Endodermal cell (in vitro differentiated cells): Measurements from ENCODE around the gene DUXB. TPM values are rescaled to one million over a fixed set of nuclear protein-coding genes. Genes with fewer than 3 reads are reported as not detected.

Experiments used
- DNase-seq: peaks from one replicate; pipeline ENCODE4 v3.0.0-alpha.2; 2017
- H3K27ac ChIP-seq: 2 replicates; pipeline ENCODE4 v1.5.1; 2013; ENCODE audit warnings: mild to moderate bottlenecking, low read depth, low read length, moderate library complexity
- H3K27me3 ChIP-seq: 2 replicates; pipeline ENCODE4 v1.6.1; 2013; ENCODE audit warnings: mild to moderate bottlenecking, low read length, moderate library complexity; ENCODE audit not compliant: insufficient read depth, control insufficient read depth, poor library complexity, severe bottlenecking
- H3K36me3 ChIP-seq: 2 replicates; pipeline ENCODE4 v1.7.0; 2013; ENCODE audit warnings: mild to moderate bottlenecking, low read length, moderate library complexity; ENCODE audit not compliant: control insufficient read depth, insufficient read depth
- H3K4me1 ChIP-seq: one replicate; pipeline ENCODE4 v1.7.0; 2013; ENCODE audit warnings: low read length; ENCODE audit not compliant: control insufficient read depth, insufficient read depth
- H3K4me3 ChIP-seq: 2 replicates; pipeline ENCODE4 v1.5.1; 2013; ENCODE audit warnings: mild to moderate bottlenecking, low read length, moderate library complexity
- H3K9ac ChIP-seq: 2 replicates; pipeline ENCODE4 v1.6.1; 2013; ENCODE audit warnings: mild to moderate bottlenecking, low read length, moderate library complexity; ENCODE audit not compliant: poor library complexity, severe bottlenecking; ENCODE audit errors: extremely low read depth
- H3K9me3 ChIP-seq: 2 replicates; pipeline ENCODE4 v1.6.1; 2013; ENCODE audit warnings: mild to moderate bottlenecking, low read length, moderate library complexity; ENCODE audit not compliant: control insufficient read depth
- H3K27ac Mint-ChIP-seq: 2 replicates; pipeline ENCODE4 v1.8.0; 2020; ENCODE audit warnings: mixed read lengths
- H3K27me3 Mint-ChIP-seq: 2 replicates; pipeline ENCODE4 v1.8.0; 2021; ENCODE audit warnings: mild to moderate bottlenecking, mixed read lengths; ENCODE audit not compliant: insufficient read depth
- H3K36me3 Mint-ChIP-seq: 2 replicates; pipeline ENCODE4 v1.8.0; 2020; ENCODE audit warnings: low read depth, mixed read lengths
- H3K4me1 Mint-ChIP-seq: 2 replicates; pipeline ENCODE4 v1.8.0; 2020; ENCODE audit warnings: mixed read lengths
- H3K4me3 Mint-ChIP-seq: 2 replicates; pipeline ENCODE4 v1.8.0; 2020; ENCODE audit warnings: mild to moderate bottlenecking, moderate library complexity, mixed read lengths
- H3K9me3 Mint-ChIP-seq: 2 replicates; pipeline ENCODE4 v1.8.0; 2020; ENCODE audit warnings: mild to moderate bottlenecking, mixed read lengths
- WGBS, 2 experiments: methylation state at CpG; one replicate each; pipeline versions ENCODE4 v1.1.5 to v1.1.7; 2013; ENCODE audit warnings: missing lambda C conversion rate in 2 of 2, mixed read lengths in 1 of 2; ENCODE audit not compliant: insufficient coverage in 1 of 2, insufficient read length in 1 of 2; 5-methylcytosine and 5-hydroxymethylcytosine counted together
- total RNA-seq, 2 donors: library from RNA; stranded (reverse); fragmentation: NEBNext Ultra II Directional in 1 of 2; extraction: Animal tissue kit (Norgen Biotek cat#: 25700) in 1 of 2; gene quantifications; 2 replicates in 1 of 2; 3 replicates in 1 of 2; pipeline ENCODE4 v1.2.1, GENCODE V29; 2021
- TF ChIP-seq, protein P1 (sequence below): fragments of 200-600 bp; sonication (generic); conservative IDR thresholded peaks from 2 replicates; pipeline ENCODE4 v1.5.0; 2021; ENCODE audit warnings: antibody characterized with exemption, mild to moderate bottlenecking

The DUXB gene
- total RNA-seq, 2 donors from 2014 or later = not detected

DNA sequence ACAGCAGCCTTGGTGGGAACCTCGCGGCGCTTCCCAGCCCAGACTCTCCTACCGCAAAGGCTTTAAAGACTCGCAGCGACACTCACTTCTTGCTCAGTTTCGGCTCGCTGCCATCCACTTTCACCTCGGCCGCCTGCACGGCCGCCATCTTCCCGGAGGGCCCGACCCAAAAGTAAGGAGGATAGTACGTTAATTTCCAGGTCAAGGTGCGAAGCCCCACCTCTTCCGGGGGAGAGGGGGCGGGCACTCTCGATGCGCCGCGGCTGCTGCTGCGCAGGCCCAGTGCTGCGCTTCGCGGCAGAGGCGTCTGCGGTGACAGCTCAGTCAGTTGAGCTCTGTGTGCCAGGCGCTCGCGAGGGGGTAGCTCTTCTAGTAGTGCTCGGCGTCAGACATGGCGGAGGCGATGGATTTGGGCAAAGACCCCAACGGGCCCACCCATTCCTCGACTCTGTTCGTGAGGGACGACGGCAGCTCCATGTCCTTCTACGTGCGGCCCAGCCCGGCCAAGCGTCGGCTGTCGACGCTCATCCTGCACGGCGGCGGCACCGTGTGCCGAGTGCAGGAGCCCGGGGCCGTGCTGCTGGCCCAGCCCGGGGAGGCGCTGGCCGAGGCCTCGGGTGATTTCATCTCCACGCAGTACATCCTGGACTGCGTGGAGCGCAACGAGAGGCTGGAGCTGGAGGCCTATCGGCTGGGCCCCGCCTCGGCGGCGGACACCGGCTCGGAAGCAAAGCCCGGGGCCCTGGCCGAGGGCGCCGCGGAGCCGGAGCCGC is 53.6 kb downstream of the DUXB start, which contains the start of the genes KARS1 and TERF2IP:
Gene KARS1 (minus strand): TSS at position 174 of the 773 bp plus-strand sequence. CDS start 26 bp downstream, at position 148.
Gene TERF2IP (plus strand): TSS at position 282 of the 773 bp plus-strand sequence. CDS start 110 bp downstream, at position 392.
- no peaks in the 10 kb centered on the region for H3K27me3 Mint-ChIP-seq
- H3K9me3 Mint-ChIP-seq = no peaks in the 10 kb centered on the region
- WGBS, 2 experiments = 0 to 1% methylated on average over 49 to 76 of the region's 76 CpGs
- H3K4me3 Mint-ChIP-seq = peak within 1 kb of the TSS; percentile 98
- H3K4me1 Mint-ChIP-seq = peaks cover 20% of the 10 kb centered on the region
- TF ChIP-seq, protein P1, sequence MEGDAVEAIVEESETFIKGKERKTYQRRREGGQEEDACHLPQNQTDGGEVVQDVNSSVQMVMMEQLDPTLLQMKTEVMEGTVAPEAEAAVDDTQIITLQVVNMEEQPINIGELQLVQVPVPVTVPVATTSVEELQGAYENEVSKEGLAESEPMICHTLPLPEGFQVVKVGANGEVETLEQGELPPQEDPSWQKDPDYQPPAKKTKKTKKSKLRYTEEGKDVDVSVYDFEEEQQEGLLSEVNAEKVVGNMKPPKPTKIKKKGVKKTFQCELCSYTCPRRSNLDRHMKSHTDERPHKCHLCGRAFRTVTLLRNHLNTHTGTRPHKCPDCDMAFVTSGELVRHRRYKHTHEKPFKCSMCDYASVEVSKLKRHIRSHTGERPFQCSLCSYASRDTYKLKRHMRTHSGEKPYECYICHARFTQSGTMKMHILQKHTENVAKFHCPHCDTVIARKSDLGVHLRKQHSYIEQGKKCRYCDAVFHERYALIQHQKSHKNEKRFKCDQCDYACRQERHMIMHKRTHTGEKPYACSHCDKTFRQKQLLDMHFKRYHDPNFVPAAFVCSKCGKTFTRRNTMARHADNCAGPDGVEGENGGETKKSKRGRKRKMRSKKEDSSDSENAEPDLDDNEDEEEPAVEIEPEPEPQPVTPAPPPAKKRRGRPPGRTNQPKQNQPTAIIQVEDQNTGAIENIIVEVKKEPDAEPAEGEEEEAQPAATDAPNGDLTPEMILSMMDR = no peak
- H3K9me3 ChIP-seq = no peaks in the 10 kb centered on the region
- peak within 1 kb of the TSS; percentile 94 for H3K9ac ChIP-seq
- peak within 1 kb of the TSS; percentile 97 for H3K4me3 ChIP-seq
- H3K4me1 ChIP-seq = no peaks in the 10 kb centered on the region
- DNase-seq = peak; percentile 97
- peaks cover 42% of the 10 kb centered on the region for H3K36me3 ChIP-seq
- peak within 1 kb of the TSS; percentile 83 for H3K27ac ChIP-seq
- H3K27me3 ChIP-seq = no peaks in the 10 kb centered on the region
- peak within 1 kb of the TSS; percentile 98 for H3K27ac Mint-ChIP-seq
- peaks cover 29% of the 10 kb centered on the region for H3K36me3 Mint-ChIP-seq

DNA sequence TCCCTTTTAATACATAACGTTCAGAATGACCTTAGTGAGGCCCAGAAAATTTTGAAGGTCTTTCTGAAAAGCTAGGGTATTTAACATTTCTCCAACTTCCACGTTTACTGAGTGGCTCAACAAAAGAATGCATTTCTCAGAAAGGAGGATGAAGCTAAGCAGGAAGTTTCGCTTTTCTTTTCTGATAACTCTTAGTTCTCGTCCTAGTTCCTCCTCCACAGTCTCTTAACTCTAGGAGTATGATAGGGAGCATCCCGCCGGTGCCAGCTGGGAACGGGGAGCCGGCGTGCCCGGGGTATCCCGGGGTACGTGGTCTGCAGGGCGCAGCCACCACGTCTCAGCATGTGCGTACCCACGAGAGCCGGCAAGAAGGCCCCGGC is 54.2 kb downstream of the DUXB start:
- Histone ChIP-seq H3K27ac (peak overlapping the region; percentile 62), H3K4me1 (no peaks in the 10 kb centered on the region), H3K36me3 (peaks cover 43% of the 10 kb centered on the region), H3K9me3 (no peaks in the 10 kb centered on the region), H3K9ac (peak overlapping the region; percentile 90), H3K4me3 (peak overlapping the region; percentile 97), H3K27me3 (no peaks in the 10 kb centered on the region)
- DNase-seq = no peak
- peaks cover 35% of the 10 kb centered on the region for H3K36me3 Mint-ChIP-seq
- no peaks in the 10 kb centered on the region for H3K27me3 Mint-ChIP-seq
- H3K4me1 Mint-ChIP-seq = peaks cover 20% of the 10 kb centered on the region
- H3K27ac Mint-ChIP-seq = peak overlapping the region; percentile 96
- H3K9me3 Mint-ChIP-seq = no peaks in the 10 kb centered on the region
- H3K4me3 Mint-ChIP-seq = peak overlapping the region; percentile 98
- TF ChIP-seq, protein P1 = no peak
- WGBS, 2 experiments = 0 to 3% methylated on average over 7 to 18 of the region's 18 CpGs

DNA sequence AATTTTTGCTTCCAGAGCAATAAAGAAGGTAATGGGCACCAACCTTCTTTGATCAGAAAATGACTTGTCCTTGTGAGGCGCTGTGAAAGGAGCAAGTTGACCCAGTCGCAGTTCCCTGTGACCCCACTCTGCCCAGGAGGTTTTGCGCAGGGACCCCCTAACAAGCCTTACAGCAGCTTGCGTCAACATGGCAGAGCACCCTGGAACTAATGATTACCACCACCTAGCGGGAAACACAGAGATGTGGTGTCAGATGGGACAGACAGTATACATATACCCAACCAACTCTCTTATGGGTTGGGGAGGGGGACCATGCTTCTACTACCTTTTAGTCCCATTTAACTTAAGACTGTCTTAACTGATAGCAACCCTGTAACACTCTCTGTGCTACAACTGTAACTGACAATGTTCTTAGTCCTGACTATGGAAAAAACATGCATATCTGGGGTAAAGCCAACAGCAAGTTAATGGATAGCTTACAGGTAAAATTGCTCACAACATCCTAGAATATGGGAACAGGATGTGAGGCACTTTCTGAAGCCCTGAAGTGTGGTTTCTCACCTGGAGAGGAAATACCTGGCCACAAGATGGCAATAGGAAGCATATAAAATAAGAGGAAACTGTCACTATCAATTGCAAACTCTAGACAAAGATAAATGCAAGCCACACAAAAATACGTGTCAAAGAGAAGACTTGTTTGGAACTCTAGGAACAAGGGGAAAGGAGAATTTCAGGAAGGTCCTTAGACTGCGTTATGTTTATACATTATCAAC is 56.8 kb downstream of the DUXB start:
- no peaks in the 10 kb centered on the region for H3K9me3 Mint-ChIP-seq
- TF ChIP-seq, protein P1 = peak; percentile 61
- peaks cover 57% of the 10 kb centered on the region for H3K36me3 Mint-ChIP-seq
- Histone ChIP-seq H3K27me3 (no peaks in the 10 kb centered on the region), H3K36me3 (peaks cover 57% of the 10 kb centered on the region), H3K9ac (no peak overlapping the region), H3K4me1 (no peaks in the 10 kb centered on the region), H3K27ac (no peak overlapping the region), H3K4me3 (peak overlapping the region; percentile 97), H3K9me3 (no peaks in the 10 kb centered on the region)
- no peak overlapping the region for H3K4me3 Mint-ChIP-seq
- DNase-seq = no peak
- H3K27ac Mint-ChIP-seq = no peak overlapping the region
- H3K27me3 Mint-ChIP-seq = no peaks in the 10 kb centered on the region
- 93 to 96% methylated on average over 4 to 7 of the region's 7 CpGs for WGBS, 2 experiments
- peaks cover 13% of the 10 kb centered on the region for H3K4me1 Mint-ChIP-seq

Other genes starting within 250 kb of the DUXB start
- 10 to 100 TPM; 72.7 to 74.8 TPM for gene TMEM170A, start 236.8 kb downstream of the DUXB start, total RNA-seq
- gene CHST6, start 206.0 kb downstream of the DUXB start, total RNA-seq = 10 to 100 TPM; 13.5 to 15.9 TPM
- 1 to 10 TPM in 1 of 2 donors, under 1 TPM in 1; 0.26 to 1.1 TPM for gene CHST5, start 165.4 kb downstream of the DUXB start, total RNA-seq
- gene TMEM231, start 145.2 kb downstream of the DUXB start, total RNA-seq = 10 to 100 TPM; 11.9 to 15.7 TPM
- gene GABARAPL2, start 135.1 kb downstream of the DUXB start, total RNA-seq = 10 to 100 TPM; 72.8 to 78.5 TPM
- gene ADAT1, start 78.2 kb downstream of the DUXB start, total RNA-seq = 10 to 100 TPM; 50.1 to 54.9 TPM
- 100 to 1,000 TPM; 141 to 168 TPM for gene KARS1, start 53.8 kb downstream of the DUXB start, total RNA-seq
- gene TERF2IP, start 53.7 kb downstream of the DUXB start, total RNA-seq = 10 to 100 TPM; 20.0 to 23.4 TPM
- not detected for gene CPHXL2, start 24.5 kb downstream of the DUXB start, total RNA-seq
- gene CPHXL, start 25.0 kb upstream of the DUXB start, total RNA-seq = not detected